ENCODE data around the gene TM4SF18. TPM values are rescaled to one million over a fixed set of nuclear protein-coding genes. Genes with fewer than 3 reads are reported as not detected.
"Not testable (repeated sequence)": the region's sequence is repeated elsewhere in the genome, so short reads cannot be mapped to it uniquely, and the experiment has no call there.

Gene TM4SF18
- total RNA-seq, 1 experiment from 2014 or later, result 72.6 TPM

GRCh38 chr3:149340310-149340933, 7.0 kb upstream of the TM4SF18 start:
- in situ Hi-C loops (cut with HindIII; ENCODE audit: low pct_unique_long_range_greater_than_20kb, low sequenced_read_pairs), result no loop called here
- no peak for DNase-seq (ENCODE audit: low read depth, low spot score)

GRCh38 chr3:149339931-149340309, 6.5 kb upstream of the TM4SF18 start:
- DNase-seq (ENCODE audit: low read depth, low spot score), result peak; percentile 56
- in situ Hi-C loops (cut with HindIII; ENCODE audit: low pct_unique_long_range_greater_than_20kb, low sequenced_read_pairs), result no loop called here

GRCh38 chr3:149337486-149337885, 4.0 kb upstream of the TM4SF18 start:
- in situ Hi-C loops (cut with HindIII; ENCODE audit: low pct_unique_long_range_greater_than_20kb, low sequenced_read_pairs), result not testable (repeated sequence)

GRCh38 chr3:149336925-149337324, 3.5 kb upstream of the TM4SF18 start:
- in situ Hi-C loops (cut with HindIII; ENCODE audit: low pct_unique_long_range_greater_than_20kb, low sequenced_read_pairs), result no loop called here
- no peak for DNase-seq (ENCODE audit: low read depth, low spot score)

More at GRCh38 chr3:149337486-149337885, 4.0 kb upstream of the TM4SF18 start:
- DNase-seq (ENCODE audit: low read depth, low spot score), result not testable (repeated sequence)

GRCh38 chr3:149332771-149333170, 665 bp downstream of the TM4SF18 start:
- no peak for DNase-seq (ENCODE audit: low read depth, low spot score)
- in situ Hi-C loops (cut with HindIII; ENCODE audit: low pct_unique_long_range_greater_than_20kb, low sequenced_read_pairs), result no loop called here

GRCh38 chr3:149332227-149332765, 1.1 kb downstream of the TM4SF18 start:
- DNase-seq (ENCODE audit: low read depth, low spot score), result no peak
- in situ Hi-C loops (cut with HindIII; ENCODE audit: low pct_unique_long_range_greater_than_20kb, low sequenced_read_pairs), result no loop called here

GRCh38 chr3:149331396-149331795, 2.0 kb downstream of the TM4SF18 start:
- in situ Hi-C loops (cut with HindIII; ENCODE audit: low pct_unique_long_range_greater_than_20kb, low sequenced_read_pairs), result no loop called here
- DNase-seq (ENCODE audit: low read depth, low spot score), result no peak

GRCh38 chr3:149330609-149331331, 2.7 kb downstream of the TM4SF18 start:
- in situ Hi-C loops (cut with HindIII; ENCODE audit: low pct_unique_long_range_greater_than_20kb, low sequenced_read_pairs), result no loop called here
- DNase-seq (ENCODE audit: low read depth, low spot score), result peak; percentile 65

- in situ Hi-C loops (cut with HindIII; ENCODE audit: low pct_unique_long_range_greater_than_20kb, low sequenced_read_pairs), result no loop called here
- DNase-seq (ENCODE audit: low read depth, low spot score), result no peak
Observed at GRCh38 chr3:149327156-149327555, 6.3 kb downstream of the TM4SF18 start.

- DNase-seq (ENCODE audit: low read depth, low spot score), result no peak
- in situ Hi-C loops (cut with HindIII; ENCODE audit: low pct_unique_long_range_greater_than_20kb, low sequenced_read_pairs), result no loop called here
Observed at GRCh38 chr3:149325581-149325980, 7.9 kb downstream of the TM4SF18 start.

GRCh38 chr3:149324332-149324731, 9.1 kb downstream of the TM4SF18 start:
- in situ Hi-C loops (cut with HindIII; ENCODE audit: low pct_unique_long_range_greater_than_20kb, low sequenced_read_pairs), result no loop called here
- no peak for DNase-seq (ENCODE audit: low read depth, low spot score)

- in situ Hi-C loops (cut with HindIII; ENCODE audit: low pct_unique_long_range_greater_than_20kb, low sequenced_read_pairs), result no loop called here
- no peak for DNase-seq (ENCODE audit: low read depth, low spot score)
Observed at GRCh38 chr3:149321640-149322039, 11.8 kb downstream of the TM4SF18 start.

- DNase-seq (ENCODE audit: low read depth, low spot score), result no peak
- in situ Hi-C loops (cut with HindIII; ENCODE audit: low pct_unique_long_range_greater_than_20kb, low sequenced_read_pairs), result no loop called here
Observed at GRCh38 chr3:149321136-149321535, 12.3 kb downstream of the TM4SF18 start.

GRCh38 chr3:149319750-149320149, 13.7 kb downstream of the TM4SF18 start:
- in situ Hi-C loops (cut with HindIII; ENCODE audit: low pct_unique_long_range_greater_than_20kb, low sequenced_read_pairs), result no loop called here
- no peak for DNase-seq (ENCODE audit: low read depth, low spot score)

GRCh38 chr3:149317072-149317471, 16.4 kb downstream of the TM4SF18 start:
- in situ Hi-C loops (cut with HindIII; ENCODE audit: low pct_unique_long_range_greater_than_20kb, low sequenced_read_pairs), result no loop called here
- DNase-seq (ENCODE audit: low read depth, low spot score), result no peak

GRCh38 chr3:149316437-149316836, 17.0 kb downstream of the TM4SF18 start:
- in situ Hi-C loops (cut with HindIII; ENCODE audit: low pct_unique_long_range_greater_than_20kb, low sequenced_read_pairs), result no loop called here
- DNase-seq (ENCODE audit: low read depth, low spot score), result no peak

GRCh38 chr3:149315694-149316093, 17.7 kb downstream of the TM4SF18 start:
- no peak for DNase-seq (ENCODE audit: low read depth, low spot score)
- in situ Hi-C loops (cut with HindIII; ENCODE audit: low pct_unique_long_range_greater_than_20kb, low sequenced_read_pairs), result no loop called here

GRCh38 chr3:149314807-149315578, 18.4 kb downstream of the TM4SF18 start:
- in situ Hi-C loops (cut with HindIII; ENCODE audit: low pct_unique_long_range_greater_than_20kb, low sequenced_read_pairs), result no loop called here
- DNase-seq (ENCODE audit: low read depth, low spot score), result no peak
